Ovary (tissue), 3 donors: Measurements from ENCODE around the gene SLC30A3.
"Not testable (repeated sequence)": the region's sequence is repeated elsewhere in the genome, so short reads cannot be mapped to it uniquely, and the experiment has no call there.

Experiments used
- EP300 ChIP-seq: sonication (generic); formaldehyde crosslinking; IDR thresholded peaks from one replicate; pipeline ENCODE4 v1.6.1; 2017; ENCODE audit warnings: antibody characterized with exemption
- TF ChIP-seq, protein P1 (sequence below), 3 donors: fragments of 450-650 bp in 2 of 3; fragments of 200-600 bp in 1 of 3; IDR thresholded peaks; one replicate each; pipeline versions ENCODE4 v1.5.1 to v1.8.0; 2016 to 2022; ENCODE audit warnings: antibody characterized with exemption in 3 of 3, mild to moderate bottlenecking in 1 of 3
- donor health status: DM: no; HTN: no; CAD: no.

DNA sequence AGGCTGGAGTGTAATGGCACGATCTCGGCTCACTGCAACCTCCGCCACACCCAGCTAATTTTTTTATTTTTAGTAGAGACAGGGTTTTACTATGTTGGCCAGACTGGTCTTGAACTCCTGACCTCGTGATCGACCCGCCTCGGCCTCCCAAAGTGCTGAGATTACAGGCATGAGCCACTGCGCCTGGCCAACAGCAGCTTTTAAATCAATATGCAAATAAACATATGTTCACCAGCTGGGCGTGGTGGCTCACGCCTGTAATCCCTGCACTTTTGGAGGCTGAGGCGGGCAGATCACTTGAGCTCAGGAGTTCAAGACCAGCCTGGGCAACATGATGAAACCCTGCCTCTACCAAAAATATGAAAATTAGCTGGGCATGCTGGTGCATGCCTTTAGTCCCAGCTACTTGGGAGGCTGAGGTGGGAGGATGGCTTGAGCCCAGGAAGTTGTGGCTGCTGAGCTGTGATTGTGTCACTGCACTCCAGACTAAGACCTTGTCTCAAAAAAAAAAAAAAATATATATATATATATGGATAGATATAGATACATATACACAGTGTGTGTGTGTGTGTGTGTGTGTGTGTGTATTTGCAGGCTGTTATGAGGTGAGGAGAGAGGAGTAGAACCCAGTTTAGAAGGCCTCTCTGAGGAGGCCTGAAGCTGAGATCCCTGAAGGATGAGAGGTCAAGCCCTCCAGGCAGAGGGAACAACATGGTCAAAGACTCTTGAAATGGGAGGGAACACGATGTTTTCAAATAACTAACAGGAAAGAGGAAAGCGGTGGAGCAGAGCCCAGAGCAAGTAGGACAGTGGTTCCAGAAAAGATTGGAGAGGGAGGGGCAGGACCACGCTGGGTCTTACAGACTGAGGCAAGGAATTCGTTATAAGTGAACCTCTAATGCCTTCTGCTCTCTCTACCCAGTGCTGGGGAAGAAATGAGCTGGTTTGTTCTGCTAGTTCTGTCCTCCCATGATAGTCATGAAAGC is 10.0 kb upstream of the SLC30A3 start:
- TF ChIP-seq, protein P1, sequence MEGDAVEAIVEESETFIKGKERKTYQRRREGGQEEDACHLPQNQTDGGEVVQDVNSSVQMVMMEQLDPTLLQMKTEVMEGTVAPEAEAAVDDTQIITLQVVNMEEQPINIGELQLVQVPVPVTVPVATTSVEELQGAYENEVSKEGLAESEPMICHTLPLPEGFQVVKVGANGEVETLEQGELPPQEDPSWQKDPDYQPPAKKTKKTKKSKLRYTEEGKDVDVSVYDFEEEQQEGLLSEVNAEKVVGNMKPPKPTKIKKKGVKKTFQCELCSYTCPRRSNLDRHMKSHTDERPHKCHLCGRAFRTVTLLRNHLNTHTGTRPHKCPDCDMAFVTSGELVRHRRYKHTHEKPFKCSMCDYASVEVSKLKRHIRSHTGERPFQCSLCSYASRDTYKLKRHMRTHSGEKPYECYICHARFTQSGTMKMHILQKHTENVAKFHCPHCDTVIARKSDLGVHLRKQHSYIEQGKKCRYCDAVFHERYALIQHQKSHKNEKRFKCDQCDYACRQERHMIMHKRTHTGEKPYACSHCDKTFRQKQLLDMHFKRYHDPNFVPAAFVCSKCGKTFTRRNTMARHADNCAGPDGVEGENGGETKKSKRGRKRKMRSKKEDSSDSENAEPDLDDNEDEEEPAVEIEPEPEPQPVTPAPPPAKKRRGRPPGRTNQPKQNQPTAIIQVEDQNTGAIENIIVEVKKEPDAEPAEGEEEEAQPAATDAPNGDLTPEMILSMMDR (IDR thresholded peaks at IDR 0.05) = not testable (repeated sequence)
- not testable (repeated sequence) for TF ChIP-seq EP300
